ENCODE results near the gene FUT7.

DNA sequence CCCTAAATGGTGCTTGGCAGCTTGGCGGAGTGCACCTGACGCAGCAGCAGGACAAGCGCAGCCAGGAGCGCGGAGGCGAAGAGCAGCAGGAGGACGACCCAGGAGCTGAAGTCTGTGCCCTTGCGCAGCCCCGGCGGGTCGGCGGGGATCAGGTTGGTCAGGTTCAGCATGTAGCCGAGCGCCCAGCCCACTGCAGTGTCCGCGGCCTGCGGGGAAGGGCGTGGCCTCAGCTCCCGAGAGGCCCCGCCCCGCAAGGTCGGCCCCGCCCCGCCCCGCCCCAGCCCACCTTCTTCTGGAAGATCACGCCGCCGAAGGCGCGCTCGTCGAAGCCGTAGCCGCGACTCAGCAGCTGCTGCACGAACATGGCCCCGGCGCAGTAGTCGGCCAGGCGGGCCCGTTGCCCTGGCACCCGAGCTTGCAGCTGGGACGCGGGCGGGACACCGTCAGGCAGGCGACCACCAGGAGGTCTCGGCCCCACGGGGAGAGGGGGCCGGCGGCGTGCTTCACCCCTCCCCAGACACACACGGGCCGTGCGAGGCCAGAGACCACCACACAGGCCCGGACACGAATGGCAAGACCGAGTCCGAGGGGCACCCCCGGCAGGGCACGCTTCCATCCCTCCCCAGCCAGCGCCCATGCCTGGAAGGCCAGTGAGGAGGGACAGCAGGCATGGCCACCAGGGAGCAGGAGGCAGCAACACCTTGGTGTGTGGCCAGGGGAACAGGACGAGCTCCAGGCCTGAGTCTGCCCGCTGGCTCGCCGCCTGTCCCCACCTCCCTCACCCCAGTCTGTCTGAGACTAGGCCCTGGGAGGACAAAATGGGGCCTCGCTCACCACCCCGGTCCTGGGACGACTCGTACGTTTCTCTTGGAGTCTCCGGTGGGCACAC is 17.0 kb upstream of the FUT7 start:
- TF ChIP-seq POLR2A (IDR thresholded peaks at IDR 0.05) (no peak), CTCF (IDR thresholded peaks at IDR 0.05) (no peak), EP300 (IDR thresholded peaks at IDR 0.05) (no peak)
